NCI-H2029 (cell line): ENCODE results near the gene GFRA1.

Experiments used
- DNase-seq: peaks from one replicate; lab custom pipeline; 2025; lab: John Stamatoyannopoulos, UW

GFRA1 gene

GRCh38 chr10:116241085-116241484 is 31.9 kb downstream of the GFRA1 start:
- no peak for DNase-seq

GRCh38 chr10:116240157-116240950 is 32.7 kb downstream of the GFRA1 start:
- no peak for DNase-seq

DNA sequence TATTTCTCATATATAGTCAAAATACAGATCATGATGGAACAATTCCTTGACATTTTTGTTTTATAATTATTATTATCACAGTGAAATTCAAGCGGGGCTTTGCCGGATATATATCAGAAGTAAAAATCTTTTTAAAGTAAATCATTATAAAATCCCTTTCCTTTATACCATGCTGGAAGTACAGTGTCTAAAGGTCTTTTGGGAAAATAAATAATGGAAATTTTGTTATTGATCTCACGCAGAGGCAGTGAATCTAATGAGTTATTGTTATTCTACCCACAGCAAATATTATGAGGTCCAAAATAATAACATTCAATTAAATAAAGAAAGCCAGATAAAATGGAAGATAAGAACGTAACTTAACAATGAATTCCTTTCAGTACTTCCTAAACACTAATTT is 33.8 kb downstream of the GFRA1 start:
- no peak for DNase-seq

DNA sequence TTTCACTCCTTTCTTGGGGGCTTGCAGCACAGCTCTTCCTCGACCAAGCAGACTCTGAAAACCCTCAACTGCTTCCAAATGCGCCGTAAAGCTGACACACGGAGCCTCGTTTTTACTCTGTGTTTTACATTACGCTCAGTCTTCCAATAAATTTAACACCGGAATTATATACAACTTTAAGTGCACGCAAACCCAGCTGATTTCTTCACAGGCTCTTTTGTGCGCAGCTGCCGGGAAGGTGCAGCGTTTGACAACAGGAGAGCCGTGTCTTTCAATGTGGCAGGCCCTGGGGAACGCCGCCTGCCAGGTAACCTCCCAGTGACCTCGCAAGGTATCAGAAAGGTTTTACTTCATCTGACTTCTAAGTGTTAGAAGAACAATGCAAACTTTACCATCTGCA is 35.0 kb downstream of the GFRA1 start:
- DNase-seq, result no peak

DNA sequence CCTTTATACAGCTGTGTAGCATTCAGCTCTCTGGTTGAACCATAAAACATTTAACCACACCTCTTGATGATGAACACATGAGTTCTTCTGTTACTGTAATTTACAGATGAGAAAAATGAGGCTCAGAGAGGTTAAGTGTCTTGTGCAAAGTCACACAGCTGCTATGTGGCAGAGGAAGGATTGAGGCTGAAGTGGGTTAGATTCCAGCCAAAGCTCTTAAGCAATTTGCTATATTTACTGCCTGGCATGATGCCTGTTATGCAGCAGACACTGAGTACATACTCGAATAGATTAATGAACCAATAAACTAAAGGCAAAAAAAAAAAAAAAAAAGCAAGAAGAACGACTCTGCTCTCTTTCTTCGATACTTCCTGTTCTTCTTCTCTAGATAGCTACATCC is 35.7 kb downstream of the GFRA1 start:
- no peak for DNase-seq

DNA sequence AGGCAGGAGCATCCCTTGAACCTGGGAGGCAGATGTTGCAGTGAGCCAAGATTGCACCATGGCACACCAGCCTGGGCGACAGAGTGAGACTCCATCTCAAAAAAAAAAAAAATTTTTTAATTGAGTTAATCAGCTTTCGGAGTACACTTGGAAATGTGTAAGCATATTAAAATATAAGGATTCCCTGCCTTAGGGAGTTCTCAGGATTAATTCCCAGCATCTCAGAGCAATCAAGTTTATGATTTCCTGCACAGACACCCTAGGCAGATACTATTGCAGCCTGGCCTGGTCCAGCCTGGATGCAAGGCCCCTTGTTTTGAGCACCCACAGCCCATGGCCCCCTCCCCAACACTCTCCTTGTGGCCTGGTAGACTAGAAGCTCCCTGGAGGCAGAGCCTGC is 39.8 kb downstream of the GFRA1 start:
- DNase-seq, result no peak

- DNase-seq, result no peak
These were observed 40.4 kb downstream of the GFRA1 start for GRCh38 chr10:116232613-116233012.

DNA sequence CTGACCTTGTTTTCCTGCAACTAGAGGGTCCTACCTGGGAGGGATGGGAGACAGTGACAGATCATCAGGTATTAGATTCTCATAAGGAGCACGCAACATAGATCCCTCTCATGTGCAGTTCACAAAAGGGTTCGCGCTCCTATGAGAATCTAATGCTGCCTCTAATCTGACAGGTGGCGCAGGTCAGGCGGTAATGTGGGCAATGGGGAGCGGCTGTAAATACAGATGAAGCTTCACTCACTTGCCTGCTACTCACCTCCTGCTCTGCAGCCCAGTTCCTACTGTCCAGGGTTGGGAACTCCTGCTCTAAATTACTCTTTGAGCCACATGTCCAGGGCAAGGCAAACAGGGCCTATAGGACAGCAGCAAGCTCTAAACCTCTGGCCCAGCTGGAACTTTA is 46.2 kb downstream of the GFRA1 start:
- no peak for DNase-seq

DNA sequence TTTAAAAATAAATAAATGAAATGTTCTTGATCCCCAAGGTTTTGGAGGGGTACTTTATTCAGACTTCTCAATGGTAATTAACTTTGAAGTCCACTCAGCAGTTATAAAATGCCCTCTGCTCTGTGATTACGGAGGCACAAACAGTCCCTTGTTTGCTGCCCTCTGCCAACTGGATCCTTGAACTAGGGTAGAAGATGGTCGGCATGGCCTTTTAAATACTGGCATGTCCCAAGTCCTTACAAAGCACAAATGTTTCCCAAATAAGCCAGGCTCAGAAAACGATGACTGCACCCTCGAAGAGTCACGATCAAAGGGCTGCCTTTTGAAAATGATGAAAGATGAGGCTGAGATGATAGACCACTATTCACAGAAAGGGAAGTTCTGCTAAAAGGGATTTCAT is 47.0 kb downstream of the GFRA1 start:
- no peak for DNase-seq

DNA sequence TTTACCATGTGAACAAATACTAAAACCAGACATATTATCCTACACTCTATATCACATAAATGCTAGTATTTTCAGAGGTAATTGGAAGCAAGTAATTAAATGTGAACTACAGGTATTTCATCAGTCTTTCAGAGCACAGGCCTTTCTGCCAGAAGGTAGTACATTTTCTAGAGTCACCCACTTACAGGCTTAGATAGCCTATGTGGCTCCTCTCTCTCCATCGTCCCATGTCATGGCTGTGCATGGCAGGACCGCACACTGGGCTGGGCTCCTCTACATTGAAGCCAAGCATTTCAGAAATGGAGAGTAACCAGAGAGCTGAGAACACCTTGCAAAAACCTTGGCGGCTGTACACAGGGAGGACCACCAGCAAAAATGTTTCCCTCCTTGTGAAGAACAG is 49.7 kb downstream of the GFRA1 start:
- DNase-seq, result no peak

DNA sequence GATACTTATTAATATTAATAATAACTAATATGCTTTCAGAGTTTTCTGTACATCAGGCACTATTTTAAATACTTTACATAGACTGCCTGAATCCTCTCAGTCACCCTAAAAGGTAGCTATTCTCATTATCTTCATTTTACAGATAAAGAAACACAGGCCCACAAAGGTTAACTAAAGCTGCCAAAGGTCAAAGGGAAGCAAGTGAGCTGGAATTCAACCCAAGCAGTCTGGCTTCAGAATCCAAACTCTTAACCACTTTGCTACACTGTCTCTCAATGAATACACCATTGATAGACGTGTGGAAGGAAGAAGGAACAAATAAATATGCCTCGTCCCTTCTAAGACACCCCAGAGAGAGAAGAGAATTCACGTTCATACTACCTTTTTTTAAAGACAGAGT is 52.0 kb downstream of the GFRA1 start:
- no peak for DNase-seq

DNA sequence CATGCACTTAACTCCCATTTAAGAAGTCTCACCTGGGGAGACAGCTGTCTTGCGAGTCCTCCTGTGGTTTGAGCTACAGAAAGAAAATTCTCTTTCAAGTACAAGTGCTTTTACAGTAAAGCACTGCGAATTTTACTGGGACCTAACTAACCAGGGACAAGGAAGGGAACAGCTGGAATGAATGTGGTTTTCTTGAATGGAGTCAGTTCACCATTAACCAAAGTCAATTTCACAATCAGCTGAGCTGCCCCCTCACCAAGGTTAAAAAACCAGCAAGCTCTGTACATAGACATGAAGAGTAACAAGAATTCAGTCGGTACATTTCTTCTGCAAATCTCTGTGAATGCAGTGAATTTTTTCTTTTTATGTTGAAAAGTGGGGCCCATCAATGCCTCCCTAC is 56.3 kb downstream of the GFRA1 start:
- no peak for DNase-seq

- DNase-seq, result no peak
These were observed 57.4 kb downstream of the GFRA1 start for GRCh38 chr10:116215651-116216050.

DNA sequence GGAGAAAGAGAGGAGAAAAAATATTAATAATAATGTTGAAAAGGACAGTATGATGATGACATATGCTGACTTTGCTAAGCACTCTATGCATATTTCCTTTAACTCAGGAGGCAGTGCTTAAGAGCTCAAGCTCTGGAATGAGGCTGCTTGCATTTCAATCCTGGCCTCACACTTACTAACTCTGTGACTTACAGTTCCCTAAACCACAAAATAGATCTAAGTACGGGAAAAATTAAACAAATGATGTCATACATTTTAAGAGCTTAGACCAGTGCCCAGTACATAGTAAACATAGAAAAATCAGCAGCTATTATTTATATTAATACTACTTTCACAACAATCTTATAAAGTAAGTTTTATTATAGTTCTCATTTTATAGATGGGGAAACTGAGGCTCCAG is 61.3 kb downstream of the GFRA1 start:
- DNase-seq, result no peak

- no peak for DNase-seq
These were observed 62.2 kb downstream of the GFRA1 start for GRCh38 chr10:116210588-116211346.

GRCh38 chr10:116209781-116210180 is 63.2 kb downstream of the GFRA1 start:
- no peak for DNase-seq

DNA sequence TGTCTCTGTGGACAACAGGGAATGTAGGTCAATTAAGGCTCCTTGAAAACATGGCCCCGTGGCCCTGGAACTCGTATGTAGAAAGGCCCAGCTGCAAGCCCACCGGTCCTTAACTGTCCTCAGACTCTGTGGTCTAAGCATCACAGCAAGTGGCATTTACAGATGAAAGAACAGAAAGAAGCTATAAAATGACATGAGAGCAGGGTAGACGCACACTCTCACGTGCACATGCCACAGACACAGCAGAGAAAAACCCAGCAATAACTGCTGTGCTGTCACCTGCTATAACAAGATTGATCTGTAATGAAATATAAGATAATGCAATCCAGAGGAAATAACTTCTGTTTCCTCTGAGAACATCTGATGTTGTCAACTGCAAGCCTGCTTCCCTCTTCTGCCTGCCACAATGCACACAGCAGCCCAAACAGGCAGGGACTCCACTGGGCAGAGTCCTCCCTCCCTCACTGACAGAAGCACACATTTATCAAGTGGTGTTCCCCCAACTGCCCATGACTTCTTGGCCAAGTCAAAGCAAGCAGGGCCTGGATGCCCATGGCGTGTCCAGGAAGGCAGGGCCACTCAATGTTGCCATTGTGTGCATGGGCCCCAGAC is 63.9 kb downstream of the GFRA1 start:
- DNase-seq, result no peak

DNA sequence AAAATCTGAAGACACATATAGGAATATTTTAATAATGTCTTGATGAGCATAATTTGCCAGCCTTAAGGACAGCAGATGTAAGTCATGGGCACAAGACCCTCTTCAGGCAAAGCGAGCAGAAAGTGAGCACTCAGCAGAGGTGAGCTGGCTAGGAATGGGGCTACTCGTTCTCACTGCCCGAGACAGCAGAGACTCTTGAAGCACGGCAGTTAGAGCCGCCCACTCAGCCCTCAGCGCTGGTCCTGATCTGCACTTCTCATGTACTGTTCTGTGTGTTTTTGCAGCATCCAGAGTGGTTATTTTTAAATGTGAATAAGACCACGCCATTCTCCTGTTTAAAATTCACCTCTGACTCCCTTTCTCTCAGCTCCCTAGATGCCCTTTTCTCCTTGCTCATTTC is 65.3 kb downstream of the GFRA1 start:
- no peak for DNase-seq

DNA sequence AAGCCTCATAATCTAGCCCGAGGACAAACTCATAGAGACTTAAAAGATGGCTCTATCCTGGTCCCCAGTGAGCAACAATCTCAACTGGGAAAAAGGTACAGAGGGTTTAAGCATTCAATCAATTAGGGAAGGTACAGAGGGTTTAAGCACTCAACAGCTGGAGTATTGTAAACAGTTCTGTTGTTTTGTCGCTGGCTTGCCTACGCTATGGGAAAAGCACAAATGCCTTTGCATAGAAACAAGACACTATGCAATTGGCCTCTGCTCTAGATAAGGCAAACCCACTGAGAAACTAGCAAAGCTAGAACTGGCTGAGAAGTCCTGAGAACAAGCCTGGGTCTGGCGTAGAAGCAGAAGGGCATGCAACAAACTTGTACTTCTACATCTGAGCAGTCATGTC is 69.3 kb downstream of the GFRA1 start:
- no peak for DNase-seq

DNA sequence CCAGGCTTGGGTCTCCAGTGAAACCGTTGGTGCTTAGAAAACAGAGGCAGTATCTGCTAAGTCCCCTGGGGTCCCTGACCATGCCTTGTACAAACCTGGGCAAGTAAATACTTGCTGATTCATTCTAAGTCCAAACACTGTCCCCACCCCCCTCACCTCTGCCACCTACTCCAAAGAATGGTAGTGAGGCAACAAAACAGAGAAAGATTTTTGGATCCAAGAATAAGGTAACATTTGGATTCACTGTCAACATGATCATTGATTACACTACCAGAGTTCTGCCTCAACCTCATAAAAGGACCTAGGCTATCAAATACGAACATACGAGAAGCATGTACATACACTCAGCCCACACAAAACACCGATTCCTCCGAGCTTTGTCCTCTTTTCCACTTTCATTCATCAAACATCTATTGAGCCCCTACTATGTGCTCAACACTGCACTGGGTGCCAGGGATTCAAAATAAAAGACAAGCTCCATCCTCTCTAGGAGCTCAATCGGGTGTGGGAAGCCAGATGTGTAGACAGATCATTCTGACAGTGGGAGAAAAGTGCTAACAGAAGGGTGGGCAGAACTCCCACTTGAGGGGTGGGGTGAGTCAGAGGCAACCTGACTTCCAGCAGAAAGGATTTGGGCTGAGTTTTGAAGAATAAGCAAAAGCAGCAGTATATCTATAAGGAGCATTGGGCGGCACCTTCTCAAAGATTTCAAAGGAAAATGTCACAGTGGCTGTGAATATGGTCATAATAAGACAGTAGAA is 71.2 kb downstream of the GFRA1 start:
- DNase-seq, result no peak

GRCh38 chr10:116201011-116201410 is 72.0 kb downstream of the GFRA1 start:
- no peak for DNase-seq

DNA sequence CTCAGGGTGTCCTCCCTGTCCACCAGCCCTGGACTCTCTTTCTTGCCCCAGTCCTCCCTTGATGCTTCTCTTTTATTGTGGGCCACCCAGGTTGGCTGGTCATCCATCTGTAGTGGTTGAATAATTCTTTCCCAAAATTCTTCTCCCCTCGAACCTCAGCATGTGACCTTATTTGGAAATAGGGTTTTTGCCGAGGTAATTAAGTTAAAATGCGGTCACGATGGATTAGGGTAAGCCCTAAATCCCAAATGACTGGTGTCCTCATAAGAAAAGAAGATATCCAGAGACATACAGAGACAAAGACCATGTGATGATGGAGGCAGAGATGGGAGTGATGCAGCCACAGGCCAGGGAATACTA is 74.3 kb downstream of the GFRA1 start:
- DNase-seq, result no peak
